GM21526 (cell line): Measurements from ENCODE around the gene LRRC8E.
A peak's percentile ranks its signal among the peaks of the same experiment; 100 is the strongest.
"Not testable (repeated sequence)": the region's sequence is repeated elsewhere in the genome, so short reads cannot be mapped to it uniquely, and the experiment has no call there.

ENCODE experiments used
- ATAC-seq: cut with Tn5 transposase; IDR thresholded peaks from one replicate; pipeline ENCODE4 v1.9.1; 2021; ENCODE audit warnings: moderate library complexity; ENCODE audit not compliant: unreplicated experiment, low FRiP score

The LRRC8E gene

GRCh38 chr19:7926727-7927604 is 38.7 kb downstream of the LRRC8E start:
- ATAC-seq, result no peak

- ATAC-seq, result no peak
These were observed 39.5 kb downstream of the LRRC8E start for GRCh38 chr19:7927605-7928333.

GRCh38 chr19:7928334-7928706 is 40.0 kb downstream of the LRRC8E start:
- no peak for ATAC-seq

- ATAC-seq, result no peak
These were observed 40.7 kb downstream of the LRRC8E start for GRCh38 chr19:7928741-7929701.

GRCh38 chr19:7930030-7930429 is 41.7 kb downstream of the LRRC8E start:
- ATAC-seq, result not testable (repeated sequence)

- no peak for ATAC-seq
These were observed 42.5 kb downstream of the LRRC8E start for GRCh38 chr19:7930765-7931164.

GRCh38 chr19:7931221-7932061 is 43.1 kb downstream of the LRRC8E start:
- ATAC-seq, result no peak

GRCh38 chr19:7932276-7932929 is 44.1 kb downstream of the LRRC8E start:
- no peak for ATAC-seq

GRCh38 chr19:7932930-7933300 is 44.6 kb downstream of the LRRC8E start:
- no peak for ATAC-seq

- ATAC-seq, result no peak
These were observed 45.1 kb downstream of the LRRC8E start for GRCh38 chr19:7933411-7933810.

- no peak for ATAC-seq
These were observed 45.8 kb downstream of the LRRC8E start for GRCh38 chr19:7933828-7934725.

- ATAC-seq, result no peak
These were observed 46.5 kb downstream of the LRRC8E start for GRCh38 chr19:7934766-7935165.

- no peak for ATAC-seq
These were observed 52.5 kb downstream of the LRRC8E start for GRCh38 chr19:7940841-7941240.

GRCh38 chr19:7941895-7942596 is 53.7 kb downstream of the LRRC8E start:
- no peak for ATAC-seq

- no peak for ATAC-seq
These were observed 54.7 kb downstream of the LRRC8E start for GRCh38 chr19:7942981-7943443.

GRCh38 chr19:7943444-7944176 is 55.3 kb downstream of the LRRC8E start, which contains the start of gene TIMM44:
TSS of gene TIMM44 (minus strand) at chr19:7943666. CDS start at chr19:7943651, 15 bp downstream.
- ATAC-seq, result peak; percentile 83
